ENCODE results near the gene PPARA. TPM values are rescaled to one million over a fixed set of nuclear protein-coding genes. Genes with fewer than 3 reads are reported as not detected.

The PPARA gene
- total RNA-seq, 2 experiments from 2014 or later = 20.7 to 24.9 TPM

- Mint-ChIP-seq H3K36me3 (peaks cover 37% of the 10 kb centered on the region), H3K27me3 (no peaks in the 10 kb centered on the region), H3K9me3 (peaks cover 2% of the 10 kb centered on the region), H3K4me1 (peaks cover 9% of the 10 kb centered on the region), H3K4me3 (no peak overlapping the region), H3K27ac (peak overlapping the region; percentile 61)
- no peak for ATAC-seq (ENCODE audit: low read depth)
- POLR2A ChIA-PET = no interaction called here
- DNase-seq = no peak
Measured at GRCh38 chr22:46275455-46276122, 125.3 kb downstream of the PPARA start.

GRCh38 chr22:46276563-46276962 lies 126.2 kb downstream of the PPARA start:
- peaks cover 9% of the 10 kb centered on the region for H3K4me1 Mint-ChIP-seq
- H3K4me3 Mint-ChIP-seq = no peak overlapping the region
- peaks cover 2% of the 10 kb centered on the region for H3K9me3 Mint-ChIP-seq
- DNase-seq (no peak), ATAC-seq (ENCODE audit: low read depth) (no peak)
- POLR2A ChIA-PET = interaction anchor here (0.6 kb wide), 1 partner anchor 10 kb away, joined by 3 read pairs; no protein-coding TSS in a partner anchor
- H3K27ac Mint-ChIP-seq = no peak overlapping the region
- peaks cover 39% of the 10 kb centered on the region for H3K36me3 Mint-ChIP-seq
- H3K27me3 Mint-ChIP-seq = no peaks in the 10 kb centered on the region

GRCh38 chr22:46278656-46279645 lies 128.6 kb downstream of the PPARA start:
- Mint-ChIP-seq H3K4me3 (no peak overlapping the region), H3K36me3 (peaks cover 41% of the 10 kb centered on the region), H3K9me3 (peaks cover 2% of the 10 kb centered on the region), H3K4me1 (peaks cover 9% of the 10 kb centered on the region), H3K27ac (no peak overlapping the region), H3K27me3 (no peaks in the 10 kb centered on the region)
- no peak for ATAC-seq (ENCODE audit: low read depth)
- no peak for DNase-seq
- POLR2A ChIA-PET = interaction anchor here (2.2 kb wide), 1 partner anchor 9 kb away, joined by 6 read pairs; no protein-coding TSS in a partner anchor

GRCh38 chr22:46280063-46280817 lies 129.9 kb downstream of the PPARA start:
- no peak overlapping the region for H3K4me3 Mint-ChIP-seq
- peaks cover 42% of the 10 kb centered on the region for H3K36me3 Mint-ChIP-seq
- POLR2A ChIA-PET = interaction anchor here (1.1 to 1.4 kb wide), 2 partner anchors 16 to 30 kb away, joined by 3 read pairs; partner anchors contain the start of gene CDPF1
- H3K27ac Mint-ChIP-seq = no peak overlapping the region
- H3K9me3 Mint-ChIP-seq = peaks cover 2% of the 10 kb centered on the region
- no peaks in the 10 kb centered on the region for H3K27me3 Mint-ChIP-seq
- ATAC-seq (ENCODE audit: low read depth) (no peak), DNase-seq (no peak)
- H3K4me1 Mint-ChIP-seq = peaks cover 9% of the 10 kb centered on the region

- Mint-ChIP-seq H3K27me3 (no peaks in the 10 kb centered on the region), H3K36me3 (peaks cover 39% of the 10 kb centered on the region), H3K9me3 (no peaks in the 10 kb centered on the region), H3K4me3 (no peak overlapping the region), H3K4me1 (peaks cover 8% of the 10 kb centered on the region), H3K27ac (no peak overlapping the region)
- ATAC-seq (ENCODE audit: low read depth) (no peak), DNase-seq (no peak)
- POLR2A ChIA-PET = interaction anchor here (1.4 kb wide), 1 partner anchor 31 kb away, joined by 3 read pairs; the partner anchor contains the start of gene CDPF1
Measured at GRCh38 chr22:46280999-46281623, 130.8 kb downstream of the PPARA start.

- peaks cover 37% of the 10 kb centered on the region for H3K36me3 Mint-ChIP-seq
- no peak overlapping the region for H3K27ac Mint-ChIP-seq
- POLR2A ChIA-PET = interaction anchor here (0.6 kb wide), 1 partner anchor 17 kb away, joined by 3 read pairs; no protein-coding TSS in a partner anchor
- no peak overlapping the region for H3K4me3 Mint-ChIP-seq
- no peaks in the 10 kb centered on the region for H3K9me3 Mint-ChIP-seq
- DNase-seq = no peak
- no peak for ATAC-seq (ENCODE audit: low read depth)
- H3K27me3 Mint-ChIP-seq = no peaks in the 10 kb centered on the region
- peaks cover 10% of the 10 kb centered on the region for H3K4me1 Mint-ChIP-seq
Measured at GRCh38 chr22:46281866-46282678, 131.7 kb downstream of the PPARA start.

- Mint-ChIP-seq H3K27me3 (no peaks in the 10 kb centered on the region), H3K4me1 (peaks cover 30% of the 10 kb centered on the region), H3K27ac (peak overlapping the region; percentile 67), H3K9me3 (no peaks in the 10 kb centered on the region), H3K36me3 (peaks cover 42% of the 10 kb centered on the region), H3K4me3 (no peak overlapping the region)
- ATAC-seq (ENCODE audit: low read depth) (no peak), DNase-seq (no peak)
- POLR2A ChIA-PET = interaction anchor here (0.7 to 2.9 kb wide), 3 partner anchors 9 to 42 kb away, joined by 3 to 18 read pairs (median 3); partner anchors contain the start of gene GTSE1
Measured at GRCh38 chr22:46286006-46286405, 135.7 kb downstream of the PPARA start.

- peaks cover 30% of the 10 kb centered on the region for H3K4me1 Mint-ChIP-seq
- DNase-seq (no peak), ATAC-seq (ENCODE audit: low read depth) (no peak)
- peak overlapping the region; percentile 92 for H3K27ac Mint-ChIP-seq
- peak overlapping the region; percentile 76 for H3K4me3 Mint-ChIP-seq
- H3K27me3 Mint-ChIP-seq = no peaks in the 10 kb centered on the region
- H3K36me3 Mint-ChIP-seq = peaks cover 45% of the 10 kb centered on the region
- POLR2A ChIA-PET = interaction anchor here (0.6 to 2.9 kb wide), 5 partner anchors 8 to 162 kb away, joined by 3 to 18 read pairs (median 5); partner anchors contain the start of genes GTSE1 and TTC38
- H3K9me3 Mint-ChIP-seq = no peaks in the 10 kb centered on the region
Measured at GRCh38 chr22:46286941-46287872, 136.9 kb downstream of the PPARA start.

GRCh38 chr22:46287873-46288751 lies 137.8 kb downstream of the PPARA start:
- DNase-seq (peak; percentile 76), ATAC-seq (ENCODE audit: low read depth) (peak; percentile 86)
- Mint-ChIP-seq H3K27ac (peak overlapping the region; percentile 92), H3K9me3 (no peaks in the 10 kb centered on the region), H3K36me3 (peaks cover 51% of the 10 kb centered on the region), H3K27me3 (no peaks in the 10 kb centered on the region), H3K4me3 (peak overlapping the region; percentile 76), H3K4me1 (peaks cover 35% of the 10 kb centered on the region)
- POLR2A ChIA-PET = interaction anchor here (0.7 to 2.9 kb wide), 8 partner anchors 8 to 138 kb away, joined by 3 to 18 read pairs (median 6); partner anchors contain the start of genes CDPF1, GTSE1, TRMU and TTC38

- no peak for ATAC-seq (ENCODE audit: low read depth)
- POLR2A ChIA-PET = interaction anchor here (0.7 to 2.0 kb wide), 6 partner anchors 8 to 139 kb away, joined by 3 to 9 read pairs (median 6); partner anchors contain the start of genes CDPF1, GTSE1, TRMU and TTC38
- Mint-ChIP-seq H3K36me3 (peaks cover 53% of the 10 kb centered on the region), H3K27me3 (no peaks in the 10 kb centered on the region), H3K4me1 (peaks cover 42% of the 10 kb centered on the region), H3K4me3 (peak overlapping the region; percentile 76), H3K9me3 (no peaks in the 10 kb centered on the region), H3K27ac (peak overlapping the region; percentile 92)
- no peak for DNase-seq
Measured at GRCh38 chr22:46288846-46289243, 138.5 kb downstream of the PPARA start.

All from activated naive CD8-positive, alpha-beta T cell treated with anti-CD3 and anti-CD28 coated beads, Interleukin-2, amount 10 ng/mL, durations not matched to agents 7 days and 5 days (primary cell).